Fibroblast of lung (primary cell): ENCODE data around the gene WDR37. TPM values are rescaled to one million over a fixed set of nuclear protein-coding genes. Genes with fewer than 3 reads are reported as not detected.
"Not testable (repeated sequence)": the region's sequence is repeated elsewhere in the genome, so short reads cannot be mapped to it uniquely, and the experiment has no call there.

Experiments
- DNase-seq, 2 donors: peaks; one replicate each; pipeline versions ENCODE4 v3.0.0 to v3.0.0-alpha.2; 2010; ENCODE audit warnings: low read depth in 2 of 2
- H2AFZ ChIP-seq: 2 replicates; pipeline ENCODE4 v1.5.1; 2012; ENCODE audit warnings: low read length, control low read depth, inconsistent platforms
- H3K27ac ChIP-seq: 2 replicates; pipeline ENCODE4 v1.5.1; 2011; ENCODE audit warnings: low read length, control low read depth; ENCODE audit not compliant: insufficient read depth
- H3K27me3 ChIP-seq: 2 replicates; pipeline ENCODE4 v1.5.1; 2011; ENCODE audit warnings: mild to moderate bottlenecking, low read length; ENCODE audit not compliant: control insufficient read depth, insufficient read depth
- H3K36me3 ChIP-seq: 2 replicates; pipeline ENCODE4 v1.5.1; 2011; ENCODE audit warnings: low read length; ENCODE audit not compliant: control insufficient read depth, insufficient read depth
- H3K4me1 ChIP-seq: 2 replicates; pipeline ENCODE4 v1.5.1; 2011; ENCODE audit warnings: low read length; ENCODE audit not compliant: control insufficient read depth, insufficient read depth; ENCODE audit errors: extremely low read depth
- H3K4me2 ChIP-seq: 2 replicates; pipeline ENCODE4 v1.5.1; 2011; ENCODE audit warnings: low read length, control low read depth; ENCODE audit not compliant: insufficient read depth; ENCODE audit errors: extremely low read depth
- H3K4me3 ChIP-seq, 4 experiments: fragments of 200-600 bp in 1 of 4; sonication (generic) in 1 of 4; replicated peaks in 1 of 4; 2 replicates each; pipeline ENCODE4 v1.5.1; 2011 to 2016; ENCODE audit warnings: low read length in 4 of 4, low read depth in 3 of 4, mild to moderate bottlenecking in 3 of 4, control low read depth in 2 of 4, inconsistent platforms in 1 of 4, mixed read lengths in 1 of 4; ENCODE audit not compliant: insufficient read depth in 1 of 4; ENCODE audit errors: control extremely low read depth in 1 of 4
- H3K79me2 ChIP-seq: 2 replicates; pipeline ENCODE4 v1.5.1; 2012; ENCODE audit warnings: mild to moderate bottlenecking, low read length, inconsistent platforms; ENCODE audit not compliant: control insufficient read depth, insufficient read depth
- H3K9ac ChIP-seq: 2 replicates; pipeline ENCODE4 v1.5.1; 2011; ENCODE audit warnings: mild to moderate bottlenecking, low read length, control low read depth; ENCODE audit not compliant: insufficient read depth
- H3K9me3 ChIP-seq: 2 replicates; pipeline ENCODE4 v1.5.1; 2012; ENCODE audit warnings: low read depth, low read length; ENCODE audit not compliant: control insufficient read depth, insufficient read depth
- H4K20me1 ChIP-seq: 2 replicates; pipeline ENCODE4 v1.5.1; 2011; ENCODE audit warnings: low read length; ENCODE audit not compliant: control insufficient read depth, insufficient read depth; ENCODE audit errors: extremely low read depth
- CTCF ChIP-seq, 2 donors: IDR thresholded peaks in 1 of 2; conservative IDR thresholded peaks in 1 of 2; 1 replicate in 1 of 2; 2 replicates in 1 of 2; pipeline ENCODE4 v1.5.1; 2011 to 2012; ENCODE audit warnings: low read length in 2 of 2, control low read depth in 1 of 2, inconsistent platforms in 1 of 2, low read depth in 1 of 2, mild to moderate bottlenecking in 1 of 2
- EZH2 ChIP-seq: IDR thresholded peaks from 2 replicates; pipeline ENCODE4 v1.5.1; 2012; ENCODE audit warnings: low read length, control low read depth, mild to moderate bottlenecking; ENCODE audit errors: missing control alignments
- polyA plus RNA-seq, 2 donors: library from polyadenylated mRNA; depleted of rRNA in 1 of 2; stranded (reverse) in 1 of 2; unstranded in 1 of 2; fragments of >200 nt; gene quantifications; 2 replicates each; pipeline ENCODE4 v1.2.1, GENCODE V29; 2011 to 2012; ENCODE audit warnings: missing spikeins in 1 of 2
- total RNA-seq: library from RNA; depleted of rRNA; stranded (reverse); fragments of >200 nt; gene quantifications from 2 replicates; pipeline ENCODE4 v1.2.1, GENCODE V29; 2014

Gene WDR37
- total and polyA plus RNA-seq, 2 donors (not counting 1 experiment from before 2014, with no cell fraction given) = 13.0 to 15.8 TPM

GRCh38 chr10:1157615-1157933, 101.4 kb downstream of the WDR37 start:
- Histone ChIP-seq H3K27ac (no peak overlapping the region), H3K9ac (no peak overlapping the region), H3K27me3 (no peaks in the 10 kb centered on the region), H4K20me1 (no peaks in the 10 kb centered on the region), H3K36me3 (no peaks in the 10 kb centered on the region), H3K79me2 (no peaks in the 10 kb centered on the region), H3K9me3 (no peaks in the 10 kb centered on the region), H3K4me1 (no peaks in the 10 kb centered on the region), H2AFZ (no peak overlapping the region), H3K4me3 (no peak overlapping the region), H3K4me2 (no peak overlapping the region)
- DNase-seq = no peak
- no peak for TF ChIP-seq CTCF (conservative IDR thresholded peaks at IDR 0.05 in 1 of 2, IDR thresholded peaks at IDR 0.05 in 1 of 2; ENCODE audit: low read depth in 1 of 2, low read length in 2 of 2)
- no peak for TF ChIP-seq EZH2

GRCh38 chr10:1158066-1158465, 101.9 kb downstream of the WDR37 start:
- no peak overlapping the region for H3K27ac ChIP-seq
- no peaks in the 10 kb centered on the region for H3K9me3 ChIP-seq
- H3K9ac ChIP-seq = no peak overlapping the region
- H3K79me2 ChIP-seq = no peaks in the 10 kb centered on the region
- TF ChIP-seq EZH2 = no peak
- TF ChIP-seq CTCF (conservative IDR thresholded peaks at IDR 0.05 in 1 of 2, IDR thresholded peaks at IDR 0.05 in 1 of 2; ENCODE audit: low read depth in 1 of 2, low read length in 2 of 2) = no peak
- H2AFZ ChIP-seq = no peak overlapping the region
- no peak overlapping the region for H3K4me3 ChIP-seq
- H3K4me1 ChIP-seq = no peaks in the 10 kb centered on the region
- H3K36me3 ChIP-seq = no peaks in the 10 kb centered on the region
- no peaks in the 10 kb centered on the region for H4K20me1 ChIP-seq
- no peaks in the 10 kb centered on the region for H3K27me3 ChIP-seq
- no peak overlapping the region for H3K4me2 ChIP-seq
- no peak for DNase-seq

- DNase-seq, H3K9me3 ChIP-seq, H4K20me1 ChIP-seq, H3K4me2 ChIP-seq, H3K4me1 ChIP-seq, H3K36me3 ChIP-seq, H3K27me3 ChIP-seq, H3K9ac ChIP-seq, H2AFZ ChIP-seq, H3K79me2 ChIP-seq, H3K27ac ChIP-seq: not testable (repeated sequence)
- H3K4me3 ChIP-seq = peak overlapping the region in 1 of 4 experiments; percentile 23
These were observed 102.4 kb downstream of the WDR37 start for GRCh38 chr10:1158536-1158935.
